GM23338 (cell line): Measurements from ENCODE around the gene LDB1.

Source experiments
- CTCF ChIP-seq, 2 experiments: fragments of 200-600 bp in 1 of 2; sonication (generic) in 1 of 2; conservative IDR thresholded peaks; 2 replicates each; pipeline versions ENCODE4 v1.5.1 to v1.6.1; 2016 to 2017; ENCODE audit warnings: antibody characterized with exemption in 2 of 2, low read depth in 2 of 2, mild to moderate bottlenecking in 2 of 2, moderate library complexity in 1 of 2
- NANOG ChIP-seq: IDR thresholded peaks from 2 replicates; pipeline ENCODE4 v1.6.1; 2016; ENCODE audit warnings: antibody characterized with exemption, borderline replicate concordance

GRCh38 chr10:102167861-102168260 lies 47.7 kb upstream of the LDB1 start:
- no peak for TF ChIP-seq CTCF (conservative IDR thresholded peaks at IDR 0.05; ENCODE audit: low read depth in 2 of 2)
- no peak for TF ChIP-seq NANOG
